ENCODE results near the gene ZBTB2.

The ZBTB2 gene

GRCh38 chr6:151325075-151326050 lies 66.0 kb downstream of the ZBTB2 start:
- Histone ChIP-seq H3K36me3 (no peaks in the 10 kb centered on the region), H3K4me3 (ENCODE audit: low read depth, low read length) (peak overlapping the region; percentile 47), H3K9me3 (no peaks in the 10 kb centered on the region), H3K4me1 (peaks cover 9% of the 10 kb centered on the region), H3K27me3 (no peaks in the 10 kb centered on the region)
- peak; percentile 49 for DNase-seq
- no peak for TF ChIP-seq CTCF (IDR thresholded peaks at IDR 0.05; ENCODE audit: low read depth, low read length)

GRCh38 chr6:151324488-151324825 lies 66.9 kb downstream of the ZBTB2 start:
- H3K27me3 ChIP-seq, result no peaks in the 10 kb centered on the region
- H3K9me3 ChIP-seq, result no peaks in the 10 kb centered on the region
- H3K4me3 ChIP-seq (ENCODE audit: low read depth, low read length), result peak overlapping the region; percentile 47
- TF ChIP-seq CTCF (IDR thresholded peaks at IDR 0.05; ENCODE audit: low read depth, low read length), result no peak
- peaks cover 9% of the 10 kb centered on the region for H3K4me1 ChIP-seq
- no peaks in the 10 kb centered on the region for H3K36me3 ChIP-seq
- no peak for DNase-seq

- peak; percentile 84 for DNase-seq
- H3K4me3 ChIP-seq (ENCODE audit: low read depth, low read length), result no peak overlapping the region; the same call in 1 of the 2 replicates
- no peaks in the 10 kb centered on the region for H3K36me3 ChIP-seq
- no peaks in the 10 kb centered on the region for H3K27me3 ChIP-seq
- H3K9me3 ChIP-seq, result no peaks in the 10 kb centered on the region
- TF ChIP-seq CTCF (IDR thresholded peaks at IDR 0.05; ENCODE audit: low read depth, low read length), result peak; percentile 96
- H3K4me1 ChIP-seq, result peaks cover 9% of the 10 kb centered on the region
Measured at GRCh38 chr6:151323791-151324487, 67.4 kb downstream of the ZBTB2 start.

- no peaks in the 10 kb centered on the region for H3K36me3 ChIP-seq
- no peak for TF ChIP-seq CTCF (IDR thresholded peaks at IDR 0.05; ENCODE audit: low read depth, low read length)
- H3K4me1 ChIP-seq, result peaks cover 9% of the 10 kb centered on the region
- H3K27me3 ChIP-seq, result no peaks in the 10 kb centered on the region
- no peak overlapping the region for H3K4me3 ChIP-seq (ENCODE audit: low read depth, low read length)
- DNase-seq, result no peak
- H3K9me3 ChIP-seq, result no peaks in the 10 kb centered on the region
Measured at GRCh38 chr6:151322570-151322969, 68.8 kb downstream of the ZBTB2 start.

- Histone ChIP-seq H3K4me1 (peaks cover 9% of the 10 kb centered on the region), H3K4me3 (ENCODE audit: low read depth, low read length) (no peak overlapping the region), H3K36me3 (no peaks in the 10 kb centered on the region), H3K9me3 (no peaks in the 10 kb centered on the region), H3K27me3 (no peaks in the 10 kb centered on the region)
- no peak for DNase-seq
- no peak for TF ChIP-seq CTCF (IDR thresholded peaks at IDR 0.05; ENCODE audit: low read depth, low read length)
Measured at GRCh38 chr6:151321438-151321837, 69.9 kb downstream of the ZBTB2 start.

- Histone ChIP-seq H3K36me3 (no peaks in the 10 kb centered on the region), H3K4me1 (peaks cover 9% of the 10 kb centered on the region), H3K9me3 (no peaks in the 10 kb centered on the region), H3K4me3 (ENCODE audit: low read depth, low read length) (no peak overlapping the region), H3K27me3 (no peaks in the 10 kb centered on the region)
- no peak for TF ChIP-seq CTCF (IDR thresholded peaks at IDR 0.05; ENCODE audit: low read depth, low read length)
- DNase-seq, result no peak
Measured at GRCh38 chr6:151320140-151320539, 71.2 kb downstream of the ZBTB2 start.
